HG03378 (cell line): Measurements from ENCODE around the gene NT5DC4.
"Not testable (repeated sequence)": the region's sequence is repeated elsewhere in the genome, so short reads cannot be mapped to it uniquely, and the experiment has no call there.

Experiments
- ATAC-seq: cut with Tn5 transposase; IDR thresholded peaks from one replicate; pipeline ENCODE4 v1.9.1; 2021; ENCODE audit warnings: mild to moderate bottlenecking, moderate library complexity; ENCODE audit not compliant: unreplicated experiment

The NT5DC4 gene

DNA sequence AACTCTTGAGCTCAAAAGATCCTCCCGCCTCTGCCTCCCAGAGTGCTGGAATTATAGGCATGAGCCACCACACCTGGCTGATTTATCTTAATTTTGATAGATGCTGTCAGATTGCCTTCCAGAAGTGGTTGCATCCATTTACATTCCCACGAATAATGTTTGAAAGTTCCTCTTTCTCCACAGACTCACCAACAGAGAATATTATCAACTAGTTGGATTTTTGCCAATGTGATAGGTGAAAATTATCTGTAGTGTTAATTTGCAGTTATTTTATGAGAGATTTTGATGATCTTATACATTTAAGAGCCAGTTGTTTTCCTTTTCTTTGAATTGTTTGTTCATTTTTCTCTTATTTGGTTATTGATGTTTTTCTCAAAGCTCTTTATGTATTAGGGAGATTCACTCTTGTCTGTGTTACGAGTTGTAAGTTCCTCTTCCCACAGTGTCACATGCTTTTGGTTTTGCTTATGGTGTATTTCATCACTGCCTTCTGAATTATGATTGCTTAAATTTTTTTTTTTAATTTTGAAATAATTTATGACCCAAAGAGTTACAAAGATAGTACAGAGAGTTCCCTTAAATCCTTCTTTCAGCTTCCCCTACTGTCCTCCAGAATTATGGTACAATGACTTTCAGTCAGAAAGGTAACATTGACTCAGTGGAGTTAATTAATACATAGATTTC lies 20.7 kb upstream of the NT5DC4 start:
- no peak for ATAC-seq

- ATAC-seq = no peak
These were observed 19.8 kb upstream of the NT5DC4 start for GRCh38 chr2:112701052-112701451.

GRCh38 chr2:112703684-112704083 lies 17.1 kb upstream of the NT5DC4 start:
- ATAC-seq = no peak

GRCh38 chr2:112705575-112705974 lies 15.2 kb upstream of the NT5DC4 start:
- ATAC-seq = no peak

DNA sequence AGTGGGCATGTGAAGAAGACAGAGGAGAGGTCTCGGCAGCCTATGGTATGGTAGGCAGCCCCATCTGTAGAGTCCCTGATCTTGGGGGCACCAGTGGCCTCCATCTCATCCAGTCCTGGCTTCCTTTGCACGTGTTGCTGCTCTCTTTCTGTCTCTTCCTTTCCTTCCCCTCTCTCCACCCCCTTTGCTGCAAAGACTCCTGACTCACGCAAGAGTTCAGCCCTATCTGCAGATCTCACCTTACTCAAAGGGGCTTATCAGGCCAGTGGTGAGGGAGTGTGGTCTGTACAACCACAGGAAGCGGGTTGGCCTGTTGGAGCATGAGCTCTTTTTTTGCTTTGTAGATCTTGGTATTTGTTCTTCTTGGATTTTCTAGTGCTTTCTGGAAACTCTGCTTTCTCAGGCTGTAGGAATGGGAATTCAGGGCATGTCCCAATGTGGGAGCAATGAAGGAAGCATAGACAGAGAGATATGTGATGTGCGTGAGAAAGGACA lies 14.6 kb upstream of the NT5DC4 start:
- peak; percentile 41 for ATAC-seq

- not testable (repeated sequence) for ATAC-seq
These were observed 13.9 kb upstream of the NT5DC4 start for GRCh38 chr2:112706947-112707346.

- ATAC-seq = no peak
These were observed 11.9 kb upstream of the NT5DC4 start for GRCh38 chr2:112708968-112709367.

GRCh38 chr2:112709703-112710102 lies 11.1 kb upstream of the NT5DC4 start:
- ATAC-seq = no peak

DNA sequence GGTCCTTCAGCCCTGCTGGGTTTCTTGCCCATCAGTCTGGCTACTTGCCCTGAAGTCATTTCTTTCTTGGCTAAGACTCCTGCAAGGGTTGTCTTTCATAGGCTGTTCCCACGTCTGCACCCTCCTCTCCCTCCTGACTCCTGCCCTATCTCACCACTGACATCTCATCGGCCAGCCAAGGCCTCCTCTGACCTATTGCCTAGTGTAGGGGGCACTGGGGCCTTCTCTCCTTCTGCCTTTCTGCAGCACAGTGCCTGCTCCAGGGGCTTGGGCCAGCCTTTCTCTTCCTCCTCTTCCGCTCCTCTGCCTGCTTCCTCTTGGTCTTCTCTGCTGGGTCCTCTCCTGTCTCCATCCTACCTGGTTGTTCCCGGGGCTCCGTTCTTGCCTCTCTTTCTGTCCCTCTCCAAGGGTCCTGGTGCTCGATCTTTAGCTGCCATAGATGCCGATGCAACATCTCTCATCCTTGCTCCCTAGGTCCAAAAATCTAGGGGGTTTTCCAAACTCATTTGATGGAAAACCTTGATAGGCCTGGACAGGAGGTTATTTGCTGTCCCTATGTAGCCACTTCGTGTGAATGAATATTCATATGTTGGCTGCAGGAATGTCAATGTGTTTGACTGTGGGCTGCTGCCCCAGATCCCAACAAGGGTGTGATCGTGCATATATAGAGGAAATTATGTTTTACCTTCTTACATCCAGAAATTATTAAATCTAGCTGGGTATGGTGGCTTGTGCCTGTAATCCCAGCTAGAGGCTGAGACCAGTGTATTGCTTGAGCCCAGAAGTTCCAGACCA lies 9.7 kb upstream of the NT5DC4 start:
- ATAC-seq = no peak

DNA sequence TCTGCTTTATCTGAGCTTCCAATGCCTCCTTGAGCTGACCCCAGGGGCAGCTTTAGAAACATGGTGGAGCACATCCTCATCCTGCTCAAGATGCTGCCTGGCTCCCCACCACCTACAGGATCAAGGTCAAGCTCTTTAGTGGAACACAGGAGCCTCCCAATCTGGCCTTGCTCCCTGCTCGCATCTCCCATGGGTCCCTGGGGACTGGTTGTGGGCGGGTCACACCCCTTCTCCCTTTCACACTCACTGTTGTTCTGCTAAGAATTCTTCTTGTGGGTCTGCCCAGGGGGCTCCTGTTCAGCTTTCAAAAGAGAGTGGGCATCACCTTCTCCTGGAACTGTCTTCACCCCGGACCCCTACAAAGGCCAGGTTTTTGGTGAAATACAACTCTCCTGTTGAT lies 8.4 kb upstream of the NT5DC4 start:
- no peak for ATAC-seq

- ATAC-seq = no peak
These were observed 7.8 kb upstream of the NT5DC4 start for GRCh38 chr2:112712903-112713584.

- ATAC-seq = no peak
These were observed 7.3 kb upstream of the NT5DC4 start for GRCh38 chr2:112713585-112713925.

- ATAC-seq = no peak
These were observed 6.9 kb upstream of the NT5DC4 start for GRCh38 chr2:112713926-112714325.

DNA sequence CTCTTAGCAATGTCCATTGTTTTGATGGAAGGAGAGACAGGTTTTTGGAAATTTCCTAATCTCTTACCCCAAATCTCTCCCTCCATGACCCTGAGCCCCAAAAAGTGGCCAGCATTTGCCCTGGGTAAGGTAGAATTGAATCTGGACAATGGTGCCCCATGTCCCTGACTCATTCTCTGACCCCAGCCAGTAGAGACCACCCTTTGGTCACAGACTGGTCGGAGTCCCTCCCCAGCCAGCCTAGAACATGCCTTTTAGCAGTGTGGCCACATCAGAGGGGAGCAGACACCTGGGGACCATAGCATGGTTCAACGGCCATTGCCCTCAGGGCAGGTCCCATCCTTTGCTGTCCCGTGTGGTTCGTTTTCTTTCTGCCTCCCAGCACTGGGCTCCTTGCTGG lies 6.5 kb upstream of the NT5DC4 start:
- no peak for ATAC-seq

DNA sequence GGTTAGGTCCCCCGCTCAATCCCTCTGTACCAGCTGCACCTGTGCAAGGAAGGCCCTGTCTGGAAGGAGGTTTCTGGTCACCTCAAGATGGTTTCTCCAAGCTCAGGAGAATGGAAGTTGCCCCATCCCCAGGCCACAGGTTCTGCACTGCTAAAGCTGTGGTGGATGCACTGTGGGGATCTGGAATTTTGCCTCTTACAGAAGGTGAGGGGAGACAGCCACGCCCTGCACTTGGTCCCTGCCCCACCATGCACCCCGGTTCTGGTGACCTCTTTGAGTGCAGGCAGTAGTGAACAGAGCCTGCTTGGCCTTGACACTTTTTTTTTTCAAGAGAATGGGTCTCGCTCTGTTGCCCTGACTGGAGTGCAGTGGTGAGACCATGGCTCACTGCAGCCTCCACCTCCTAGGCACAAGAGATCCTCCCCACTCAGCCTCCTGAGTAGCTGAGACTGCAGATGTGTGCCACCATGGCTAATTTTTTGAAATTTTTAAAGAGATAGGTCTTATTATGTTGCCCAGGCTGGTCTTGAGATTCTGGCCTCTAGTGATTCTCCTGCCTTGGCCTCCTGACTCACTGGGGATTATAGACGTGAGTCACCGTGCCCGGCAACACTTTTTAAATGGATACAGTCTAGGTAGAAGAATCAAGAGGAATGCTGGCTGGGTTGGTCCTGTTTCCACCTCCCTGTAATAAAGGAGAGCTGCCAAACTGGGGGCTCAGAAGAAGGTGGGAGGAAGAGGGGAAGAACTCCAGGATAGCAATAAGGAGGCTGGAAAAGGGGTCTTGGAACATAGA lies 5.8 kb upstream of the NT5DC4 start:
- ATAC-seq = no peak

DNA sequence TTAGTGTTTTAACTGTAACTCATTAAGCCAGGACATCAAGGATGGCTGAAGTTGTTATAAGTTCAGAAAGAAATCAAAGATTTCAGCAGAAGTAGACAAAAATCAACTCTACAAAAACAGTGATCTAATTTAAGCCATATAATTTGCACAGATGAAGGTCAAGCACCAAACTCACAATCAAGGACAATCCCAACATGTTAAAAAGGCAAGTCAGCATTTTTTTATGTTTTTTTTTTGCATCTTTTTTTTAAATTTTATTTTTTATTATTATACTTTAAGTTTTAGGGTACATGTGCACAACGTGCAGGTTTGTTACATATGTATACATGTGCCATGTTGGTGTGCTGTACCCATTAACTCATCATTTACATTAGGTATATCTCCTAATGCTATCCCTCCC lies 4.7 kb upstream of the NT5DC4 start:
- not testable (repeated sequence) for ATAC-seq

DNA sequence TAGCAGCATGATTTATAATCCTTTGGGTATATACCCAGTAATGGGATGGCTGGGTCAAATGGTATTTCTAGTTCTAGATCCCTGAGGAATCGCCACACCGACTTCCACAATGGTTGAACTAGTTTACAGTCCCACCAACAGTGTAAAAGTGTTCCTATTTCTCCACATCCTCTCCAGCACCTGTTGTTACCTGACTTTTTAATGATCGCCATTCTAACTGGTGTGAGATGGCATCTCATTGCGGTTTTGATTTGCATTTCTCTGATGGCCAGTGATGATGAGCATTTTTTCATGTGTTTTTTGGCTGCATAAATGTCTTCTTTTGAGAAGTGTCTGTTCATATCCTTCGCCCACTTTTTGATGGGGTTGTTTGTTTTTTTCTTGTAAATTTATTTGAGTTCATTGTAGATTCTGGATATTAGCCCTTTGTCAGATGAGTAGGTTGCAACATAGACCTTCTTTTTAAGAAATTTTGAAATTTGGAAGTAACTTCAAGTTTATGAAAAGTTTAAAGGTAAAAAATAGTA lies 3.9 kb upstream of the NT5DC4 start:
- not testable (repeated sequence) for ATAC-seq

DNA sequence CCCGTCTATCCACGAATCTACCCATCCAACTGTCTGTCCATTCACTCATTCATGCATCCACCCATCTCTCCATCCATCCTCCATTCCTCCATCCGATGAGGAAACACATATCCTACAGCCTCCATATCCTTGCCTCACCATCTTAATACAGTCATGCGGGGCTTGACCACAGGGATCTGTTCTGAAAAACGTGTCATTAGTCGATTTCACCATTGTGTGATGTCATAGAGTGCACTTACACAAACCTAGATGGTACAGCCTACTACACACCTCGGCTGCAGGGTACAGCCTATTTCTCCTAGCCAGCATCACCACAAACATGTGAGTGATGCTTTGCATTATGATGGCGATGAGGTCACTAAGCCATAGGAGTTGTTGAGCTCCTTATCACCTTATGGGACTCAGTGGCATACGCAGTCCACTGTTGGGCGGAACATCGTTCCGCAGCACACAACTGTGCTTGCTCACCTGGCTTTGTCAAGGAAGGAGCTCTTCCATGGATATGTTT lies 1.9 kb upstream of the NT5DC4 start:
- ATAC-seq = no peak

GRCh38 chr2:112721819-112722522 lies 1.2 kb downstream of the NT5DC4 start:
- ATAC-seq = no peak
